MM.1S (cell line): Measurements from ENCODE around the gene C19orf73.

Source experiments
- DNase-seq: peaks from one replicate; pipeline ENCODE4 v3.0.0-alpha.2; 2015
- H2AFZ ChIP-seq: fragments of 300-600 bp; sonication (generic); 2 replicates; pipeline ENCODE4 v1.6.0; 2016; ENCODE audit warnings: antibody characterized with exemption, low read length
- H3F3A ChIP-seq: fragments of 300-600 bp; sonication (generic); 2 replicates; pipeline ENCODE4 v1.6.1; 2016; ENCODE audit warnings: mild to moderate bottlenecking, antibody characterized with exemption, low read length, moderate library complexity, mixed read lengths; ENCODE audit not compliant: insufficient read depth
- H3K27ac ChIP-seq: fragments of 300-600 bp; sonication (generic); 2 replicates; pipeline ENCODE4 v1.5.1; 2016; ENCODE audit warnings: mild to moderate bottlenecking, low read length
- H3K27me3 ChIP-seq: fragments of 300-600 bp; sonication (generic); replicated peaks from 2 replicates; pipeline ENCODE4 v1.6.0; 2016; ENCODE audit warnings: low read length; ENCODE audit not compliant: insufficient read depth
- H3K36me3 ChIP-seq: fragments of 300-600 bp; sonication (generic); replicated peaks from 2 replicates; pipeline ENCODE4 v1.6.1; 2016; ENCODE audit warnings: mild to moderate bottlenecking, low read length, mixed read lengths; ENCODE audit not compliant: insufficient read depth
- H3K4me1 ChIP-seq: fragments of 300-600 bp; sonication (generic); 2 replicates; pipeline ENCODE4 v1.6.1; 2016; ENCODE audit warnings: low read length, mixed read lengths
- H3K4me2 ChIP-seq: fragments of 300-600 bp; sonication (generic); 2 replicates; pipeline ENCODE4 v1.6.0; 2016; ENCODE audit warnings: low read depth, low read length
- H3K4me3 ChIP-seq: fragments of 300-600 bp; sonication (generic); 2 replicates; pipeline ENCODE4 v1.5.1; 2016; ENCODE audit warnings: low read length, mixed read lengths
- H3K79me2 ChIP-seq: fragments of 300-600 bp; sonication (generic); 2 replicates; pipeline ENCODE4 v1.6.1; 2016; ENCODE audit warnings: mixed run types, low read length, mixed read lengths
- H3K9ac ChIP-seq: fragments of 300-600 bp; sonication (generic); 2 replicates; pipeline ENCODE4 v1.6.1; 2016; ENCODE audit warnings: low read length, mixed read lengths
- H3K9me2 ChIP-seq: fragments of 300-600 bp; sonication (generic); replicated peaks from 2 replicates; pipeline ENCODE4 v1.6.1; 2016; ENCODE audit warnings: mild to moderate bottlenecking, low read length, mixed read lengths; ENCODE audit not compliant: insufficient read depth
- H3K9me3 ChIP-seq: fragments of 300-600 bp; sonication (generic); replicated peaks from 2 replicates; pipeline ENCODE4 v1.6.1; 2016; ENCODE audit warnings: mild to moderate bottlenecking, low read length, mixed read lengths; ENCODE audit not compliant: insufficient read depth
- H4K20me1 ChIP-seq: fragments of 300-600 bp; sonication (generic); 2 replicates; pipeline ENCODE4 v1.6.1; 2016; ENCODE audit warnings: mild to moderate bottlenecking, low read length, moderate library complexity, mixed read lengths; ENCODE audit not compliant: insufficient read depth
- CTCF ChIP-seq: fragments of 300-600 bp; sonication (generic); IDR thresholded peaks from 2 replicates; pipeline ENCODE4 v1.5.1; 2016; ENCODE audit warnings: antibody characterized with exemption, low read length, mixed read lengths
- EZH2 ChIP-seq: fragments of 300-600 bp; sonication (generic); optimal IDR thresholded peaks from 2 replicates; pipeline ENCODE3; 2017; ENCODE audit warnings: low read depth, mild to moderate bottlenecking, antibody characterized with exemption, low read length, mixed read lengths
- EZH2phosphoT487 ChIP-seq: fragments of 300-600 bp; sonication (generic); IDR thresholded peaks from 2 replicates; pipeline ENCODE4 v1.6.1; 2018; ENCODE audit warnings: antibody characterized with exemption, low read length

Gene C19orf73

GRCh38 chr19:49133621-49134454 is 14.9 kb upstream of the C19orf73 start:
- Histone ChIP-seq H3K4me1 (0 out of 2 replicates have a peak, but pooled peaks cover 2% of the 10 kb centered on the region), H3K27me3 (0 out of 2 replicates have a peak, but pooled peaks cover 4% of the 10 kb centered on the region), H3K79me2 (no peaks in the 10 kb centered on the region), H3K9me3 (no peaks in the 10 kb centered on the region), H3K9me2 (no peaks in the 10 kb centered on the region), H3K9ac (no peak overlapping the region), H3K4me2 (no peak overlapping the region), H3F3A (no peaks in the 10 kb centered on the region), H3K27ac (no peak overlapping the region), H2AFZ (no peak overlapping the region), H4K20me1 (no peaks in the 10 kb centered on the region), H3K4me3 (no peak overlapping the region), H3K36me3 (no peaks in the 10 kb centered on the region)
- TF ChIP-seq CTCF (no peak), EZH2 (no peak), EZH2phosphoT487 (no peak)
- no peak for DNase-seq

DNA sequence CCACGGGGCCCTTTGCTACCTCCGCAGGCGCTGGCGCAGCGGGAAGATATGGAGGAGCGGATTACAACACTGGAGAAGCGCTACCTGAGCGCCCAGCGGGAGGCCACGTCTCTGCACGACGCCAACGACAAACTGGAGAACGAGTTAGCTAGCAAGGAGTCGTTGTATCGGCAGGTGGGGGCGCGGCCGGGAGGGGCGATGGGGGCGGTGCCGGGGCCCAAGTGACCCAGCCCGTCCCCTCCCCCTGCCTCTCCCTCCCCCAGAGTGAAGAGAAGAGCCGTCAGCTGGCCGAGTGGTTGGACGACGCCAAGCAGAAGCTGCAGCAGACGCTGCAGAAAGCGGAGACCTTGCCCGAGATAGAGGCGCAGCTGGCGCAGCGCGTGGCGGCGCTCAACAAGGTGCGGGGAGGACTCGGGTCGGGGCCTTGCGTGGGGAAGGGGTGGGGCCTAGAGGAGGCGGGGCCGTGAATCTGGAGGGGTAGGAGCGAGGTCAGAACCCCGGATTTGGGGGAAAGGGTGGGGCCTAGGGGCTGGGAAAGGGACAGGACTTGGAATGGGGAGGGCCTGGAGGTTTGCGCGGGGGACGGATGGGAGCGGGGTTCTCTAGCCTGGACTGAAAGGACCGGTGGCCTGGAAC is 14.1 kb upstream of the C19orf73 start:
- Histone ChIP-seq H3K4me1 (0 out of 2 replicates have a peak, but pooled peaks cover 5% of the 10 kb centered on the region), H3K9me3 (no peaks in the 10 kb centered on the region), H3K27ac (no peak overlapping the region), H3K4me2 (no peak overlapping the region), H3K4me3 (no peak overlapping the region), H3K9me2 (no peaks in the 10 kb centered on the region), H4K20me1 (no peaks in the 10 kb centered on the region), H3K79me2 (no peaks in the 10 kb centered on the region), H3K9ac (no peak overlapping the region), H2AFZ (no peak overlapping the region), H3K27me3 (no peaks in the 10 kb centered on the region), H3F3A (no peaks in the 10 kb centered on the region), H3K36me3 (no peaks in the 10 kb centered on the region)
- no peak for DNase-seq
- no peak for TF ChIP-seq CTCF
- no peak for TF ChIP-seq EZH2phosphoT487
- no peak for TF ChIP-seq EZH2

DNA sequence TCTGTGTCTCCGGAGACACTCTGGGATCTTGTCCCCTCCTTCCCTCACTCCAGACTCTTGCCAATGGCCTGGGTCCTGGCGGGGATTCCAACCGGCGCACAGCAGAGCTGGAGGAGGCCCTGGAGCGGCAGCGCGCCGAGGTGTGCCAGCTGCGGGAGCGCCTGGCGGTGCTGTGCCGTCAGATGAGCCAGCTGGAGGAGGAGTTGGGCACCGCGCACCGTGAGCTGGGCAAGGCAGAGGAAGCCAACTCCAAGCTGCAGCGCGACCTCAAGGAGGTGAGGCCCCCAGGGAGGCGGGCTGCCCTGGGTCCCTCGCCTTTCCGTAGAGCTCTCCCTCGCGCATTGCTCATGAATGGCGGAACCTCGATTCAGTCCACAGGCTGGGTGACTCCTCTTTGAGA is 11.4 kb upstream of the C19orf73 start:
- no peak overlapping the region for H3K27ac ChIP-seq
- H3K4me1 ChIP-seq = peaks cover 9% of the 10 kb centered on the region
- no peaks in the 10 kb centered on the region for H3K79me2 ChIP-seq
- no peak overlapping the region for H3K9ac ChIP-seq
- no peaks in the 10 kb centered on the region for H4K20me1 ChIP-seq
- no peaks in the 10 kb centered on the region for H3K9me3 ChIP-seq
- H3F3A ChIP-seq = no peaks in the 10 kb centered on the region
- H2AFZ ChIP-seq = no peak overlapping the region
- DNase-seq = no peak
- H3K36me3 ChIP-seq = no peaks in the 10 kb centered on the region
- H3K4me3 ChIP-seq = no peak overlapping the region
- no peaks in the 10 kb centered on the region for H3K9me2 ChIP-seq
- no peak overlapping the region for H3K4me2 ChIP-seq
- no peaks in the 10 kb centered on the region for H3K27me3 ChIP-seq
- TF ChIP-seq CTCF (no peak), EZH2phosphoT487 (no peak), EZH2 (no peak)
